GM12873 (cell line): Measurements from ENCODE around the gene EDN2.

ENCODE experiments used
- TF ChIP-seq, protein P1 (sequence below): IDR thresholded peaks from 2 replicates; pipeline ENCODE4 v1.5.1; 2012; ENCODE audit warnings: low read depth, mild to moderate bottlenecking, moderate library complexity, low read length, control low read depth; ENCODE audit not compliant: insufficient read depth; ENCODE audit errors: missing control alignments

The EDN2 gene

DNA sequence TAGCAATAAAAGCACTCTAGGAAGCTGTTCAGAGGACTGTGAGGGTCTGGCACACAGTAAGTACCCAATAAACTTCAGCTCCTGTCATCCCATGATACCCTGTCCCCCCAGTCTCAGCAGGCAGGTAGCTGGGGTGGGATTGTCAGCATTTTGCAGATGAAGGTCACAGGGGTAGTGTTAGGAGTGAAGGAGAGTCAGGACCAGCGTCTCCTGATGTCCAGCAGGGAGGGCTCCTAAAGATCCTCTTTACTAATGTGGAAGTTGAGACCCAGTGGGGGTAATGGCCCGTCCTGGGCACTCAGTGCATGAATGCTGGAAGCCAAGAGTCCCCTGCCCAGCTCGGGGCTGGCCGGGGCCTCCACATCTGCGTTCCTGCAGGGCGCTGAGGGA is 31.3 kb upstream of the EDN2 start:
- TF ChIP-seq, protein P1, sequence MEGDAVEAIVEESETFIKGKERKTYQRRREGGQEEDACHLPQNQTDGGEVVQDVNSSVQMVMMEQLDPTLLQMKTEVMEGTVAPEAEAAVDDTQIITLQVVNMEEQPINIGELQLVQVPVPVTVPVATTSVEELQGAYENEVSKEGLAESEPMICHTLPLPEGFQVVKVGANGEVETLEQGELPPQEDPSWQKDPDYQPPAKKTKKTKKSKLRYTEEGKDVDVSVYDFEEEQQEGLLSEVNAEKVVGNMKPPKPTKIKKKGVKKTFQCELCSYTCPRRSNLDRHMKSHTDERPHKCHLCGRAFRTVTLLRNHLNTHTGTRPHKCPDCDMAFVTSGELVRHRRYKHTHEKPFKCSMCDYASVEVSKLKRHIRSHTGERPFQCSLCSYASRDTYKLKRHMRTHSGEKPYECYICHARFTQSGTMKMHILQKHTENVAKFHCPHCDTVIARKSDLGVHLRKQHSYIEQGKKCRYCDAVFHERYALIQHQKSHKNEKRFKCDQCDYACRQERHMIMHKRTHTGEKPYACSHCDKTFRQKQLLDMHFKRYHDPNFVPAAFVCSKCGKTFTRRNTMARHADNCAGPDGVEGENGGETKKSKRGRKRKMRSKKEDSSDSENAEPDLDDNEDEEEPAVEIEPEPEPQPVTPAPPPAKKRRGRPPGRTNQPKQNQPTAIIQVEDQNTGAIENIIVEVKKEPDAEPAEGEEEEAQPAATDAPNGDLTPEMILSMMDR = no peak

- TF ChIP-seq, protein P1 = no peak
These were observed 30.7 kb upstream of the EDN2 start for GRCh38 chr1:41515131-41515678.

- TF ChIP-seq, protein P1 = no peak
These were observed 29.9 kb upstream of the EDN2 start for GRCh38 chr1:41514381-41514780.

- TF ChIP-seq, protein P1 = peak; percentile 77
These were observed 28.9 kb upstream of the EDN2 start for GRCh38 chr1:41513383-41513735.

DNA sequence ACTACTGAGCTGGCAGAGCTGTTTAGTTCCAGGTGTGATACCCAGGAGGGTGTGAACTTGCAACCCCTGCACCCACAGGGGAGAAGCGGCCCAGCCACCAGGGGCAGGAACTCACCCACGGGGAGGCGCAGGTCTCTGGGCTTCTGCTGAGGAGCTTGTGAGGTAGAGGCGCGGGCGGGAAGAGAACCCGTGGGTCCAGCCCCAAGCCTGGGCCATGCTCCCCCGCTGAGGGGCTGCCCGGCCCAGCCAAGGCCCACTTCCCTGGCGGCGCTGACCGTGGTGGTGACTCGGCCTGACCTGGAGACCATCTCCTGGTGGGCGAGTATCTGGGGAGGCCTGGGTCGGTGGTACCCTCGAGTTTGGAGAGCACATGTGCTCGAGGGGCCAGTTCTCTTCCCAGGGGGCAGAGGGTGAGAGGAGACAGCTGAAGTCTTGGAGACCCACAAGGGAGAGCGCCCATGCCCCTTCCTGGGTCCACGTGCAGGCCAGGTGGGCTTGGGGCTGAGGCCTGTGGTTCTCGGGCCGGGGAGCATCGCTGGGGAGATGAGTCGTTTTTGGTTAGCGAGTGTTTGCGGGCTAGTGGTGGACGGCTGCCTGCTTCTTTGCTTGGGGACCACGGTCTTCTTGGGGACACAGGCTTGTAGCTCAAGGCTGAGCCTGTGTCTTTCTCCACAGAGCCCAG is 28.4 kb upstream of the EDN2 start:
- TF ChIP-seq, protein P1 = no peak

DNA sequence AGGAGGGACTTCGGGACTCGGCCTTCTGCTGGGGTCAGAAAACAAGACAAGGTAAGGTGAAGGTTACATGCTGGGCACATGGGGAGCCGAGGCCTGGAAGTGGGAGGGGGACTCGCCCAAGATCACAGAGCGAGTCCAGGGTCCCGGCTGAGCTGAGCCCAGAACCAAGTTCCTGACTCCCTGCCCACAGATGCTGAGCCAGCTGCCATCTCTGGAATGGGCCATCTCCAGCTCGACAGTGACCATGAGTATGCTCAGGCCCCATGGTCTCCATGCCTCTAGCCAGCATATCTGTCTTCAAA is 26.7 kb upstream of the EDN2 start:
- TF ChIP-seq, protein P1 = no peak

GRCh38 chr1:41510531-41511238 is 26.2 kb upstream of the EDN2 start:
- TF ChIP-seq, protein P1 = no peak
